ENCODE measurements around the gene UNC45B.

Gene UNC45B

GRCh38 chr17:35152421-35153140 is 5.0 kb downstream of the UNC45B start:
- no peaks in the 10 kb centered on the region for H3K4me1 ChIP-seq (ENCODE audit: control extremely low read depth in 1 of 4, control insufficient read depth in 4 of 4, insufficient read depth in 4 of 4, low read length in 3 of 4)
- ChIA-PET POLR2A (no interaction called here), CTCF (no interaction called here)
- H3K27me3 ChIP-seq (replicated peaks in 2 of 5; ENCODE audit: control insufficient read depth in 4 of 5, insufficient read depth in 5 of 5, low read length in 4 of 5) = peaks cover 0 to 2% (median 0%) of the 10 kb centered on the region in 5 experiments
- H3K9me3 ChIP-seq (ENCODE audit: control extremely low read depth in 1 of 5, control insufficient read depth in 4 of 5, insufficient read depth in 2 of 5, low read depth in 1 of 5, low read length in 4 of 5) = no peaks in the 10 kb centered on the region
- 96% methylated on average over 5 of the region's 13 CpGs for WGBS (ENCODE audit: insufficient coverage)
- no peak for DNase-seq
- no peak overlapping the region for H3K4me3 ChIP-seq (ENCODE audit: control insufficient read depth in 1 of 7, extremely low read depth in 1 of 7, insufficient read depth in 4 of 7, low read depth in 2 of 7, low read length in 6 of 7)
- no peaks in the 10 kb centered on the region for H3K36me3 ChIP-seq (ENCODE audit: control insufficient read depth in 4 of 4, insufficient read depth in 4 of 4, low read length in 3 of 4)
- no peak overlapping the region for H3K27ac ChIP-seq (ENCODE audit: insufficient read depth in 1 of 2, low read depth in 1 of 2, low read length in 2 of 2, poor library complexity in 1 of 2, severe bottlenecking in 2 of 2)

- WGBS (ENCODE audit: insufficient coverage) = over 99% methylated on average over 13 of the region's 13 CpGs
These were observed 6.9 kb downstream of the UNC45B start for GRCh38 chr17:35154196-35155165.

GRCh38 chr17:35155246-35155645 is 7.6 kb downstream of the UNC45B start:
- no peaks in the 10 kb centered on the region for H3K9me3 ChIP-seq (ENCODE audit: control extremely low read depth in 1 of 5, control insufficient read depth in 4 of 5, insufficient read depth in 2 of 5, low read depth in 1 of 5, low read length in 4 of 5)
- 100% methylated on average over 2 of the region's 7 CpGs for WGBS (ENCODE audit: insufficient coverage)
- no peaks in the 10 kb centered on the region for H3K36me3 ChIP-seq (ENCODE audit: control insufficient read depth in 4 of 4, insufficient read depth in 4 of 4, low read length in 3 of 4)
- H3K4me1 ChIP-seq (ENCODE audit: control extremely low read depth in 1 of 4, control insufficient read depth in 4 of 4, insufficient read depth in 4 of 4, low read length in 3 of 4) = no peaks in the 10 kb centered on the region
- no peak overlapping the region for H3K4me3 ChIP-seq (ENCODE audit: control insufficient read depth in 1 of 7, extremely low read depth in 1 of 7, insufficient read depth in 4 of 7, low read depth in 2 of 7, low read length in 6 of 7)
- ChIA-PET CTCF (interaction anchor here (0.8 to 1.1 kb wide), 2 partner anchors 12 kb away, joined by 3 read pairs; no protein-coding TSS in a partner anchor), POLR2A (no interaction called here)
- no peak for DNase-seq
- H3K27me3 ChIP-seq (replicated peaks in 2 of 5; ENCODE audit: control insufficient read depth in 4 of 5, insufficient read depth in 5 of 5, low read length in 4 of 5) = peaks cover 0 to 2% (median 0%) of the 10 kb centered on the region in 5 experiments
- no peak overlapping the region for H3K27ac ChIP-seq (ENCODE audit: insufficient read depth in 1 of 2, low read depth in 1 of 2, low read length in 2 of 2, poor library complexity in 1 of 2, severe bottlenecking in 2 of 2)

More at GRCh38 chr17:35154196-35155165, 6.9 kb downstream of the UNC45B start:
- ChIA-PET POLR2A (no interaction called here), CTCF (interaction anchor here (0.8 to 1.1 kb wide), 3 partner anchors 8 to 13 kb away, joined by 3 read pairs; no protein-coding TSS in a partner anchor)
- no peaks in the 10 kb centered on the region for H3K4me1 ChIP-seq (ENCODE audit: control extremely low read depth in 1 of 4, control insufficient read depth in 4 of 4, insufficient read depth in 4 of 4, low read length in 3 of 4)
- H3K9me3 ChIP-seq (ENCODE audit: control extremely low read depth in 1 of 5, control insufficient read depth in 4 of 5, insufficient read depth in 2 of 5, low read depth in 1 of 5, low read length in 4 of 5) = no peaks in the 10 kb centered on the region
- no peak overlapping the region for H3K27ac ChIP-seq (ENCODE audit: insufficient read depth in 1 of 2, low read depth in 1 of 2, low read length in 2 of 2, poor library complexity in 1 of 2, severe bottlenecking in 2 of 2)
- H3K27me3 ChIP-seq (replicated peaks in 2 of 5; ENCODE audit: control insufficient read depth in 4 of 5, insufficient read depth in 5 of 5, low read length in 4 of 5) = peaks cover 0 to 2% (median 0%) of the 10 kb centered on the region in 5 experiments
- no peaks in the 10 kb centered on the region for H3K36me3 ChIP-seq (ENCODE audit: control insufficient read depth in 4 of 4, insufficient read depth in 4 of 4, low read length in 3 of 4)
- no peak overlapping the region for H3K4me3 ChIP-seq (ENCODE audit: control insufficient read depth in 1 of 7, extremely low read depth in 1 of 7, insufficient read depth in 4 of 7, low read depth in 2 of 7, low read length in 6 of 7)
- no peak for DNase-seq

GRCh38 chr17:35159940-35160339 is 12.3 kb downstream of the UNC45B start:
- CTCF ChIA-PET = interaction anchor here (0.8 to 0.9 kb wide), 2 partner anchors 15 to 375 kb away, joined by 3 read pairs; no protein-coding TSS in a partner anchor
- Histone ChIP-seq H3K4me3 (ENCODE audit: control insufficient read depth in 1 of 7, extremely low read depth in 1 of 7, insufficient read depth in 4 of 7, low read depth in 2 of 7, low read length in 6 of 7) (no peak overlapping the region), H3K9me3 (ENCODE audit: control extremely low read depth in 1 of 5, control insufficient read depth in 4 of 5, insufficient read depth in 2 of 5, low read depth in 1 of 5, low read length in 4 of 5) (no peaks in the 10 kb centered on the region), H3K27ac (ENCODE audit: insufficient read depth in 1 of 2, low read depth in 1 of 2, low read length in 2 of 2, poor library complexity in 1 of 2, severe bottlenecking in 2 of 2) (no peak overlapping the region), H3K27me3 (replicated peaks in 2 of 5; ENCODE audit: control insufficient read depth in 4 of 5, insufficient read depth in 5 of 5, low read length in 4 of 5) (no peaks in the 10 kb centered on the region), H3K4me1 (ENCODE audit: control extremely low read depth in 1 of 4, control insufficient read depth in 4 of 4, insufficient read depth in 4 of 4, low read length in 3 of 4) (peaks cover 0 to 19% (median 13%) of the 10 kb centered on the region in 4 experiments), H3K36me3 (ENCODE audit: control insufficient read depth in 4 of 4, insufficient read depth in 4 of 4, low read length in 3 of 4) (no peaks in the 10 kb centered on the region)
- no peak for DNase-seq
- POLR2A ChIA-PET = no interaction called here
- 81% methylated on average over 2 of the region's 2 CpGs for WGBS (ENCODE audit: insufficient coverage)

GRCh38 chr17:35160354-35161201 is 13.0 kb downstream of the UNC45B start:
- peaks cover 0 to 19% (median 13%) of the 10 kb centered on the region in 4 experiments for H3K4me1 ChIP-seq (ENCODE audit: control extremely low read depth in 1 of 4, control insufficient read depth in 4 of 4, insufficient read depth in 4 of 4, low read length in 3 of 4)
- H3K4me3 ChIP-seq (ENCODE audit: control insufficient read depth in 1 of 7, extremely low read depth in 1 of 7, insufficient read depth in 4 of 7, low read depth in 2 of 7, low read length in 6 of 7) = no peak overlapping the region
- CTCF ChIA-PET = interaction anchor here (0.8 to 1.3 kb wide), 3 partner anchors 14 to 374 kb away, joined by 3 read pairs; no protein-coding TSS in a partner anchor
- H3K36me3 ChIP-seq (ENCODE audit: control insufficient read depth in 4 of 4, insufficient read depth in 4 of 4, low read length in 3 of 4) = no peaks in the 10 kb centered on the region
- 85% methylated on average over 7 of the region's 13 CpGs for WGBS (ENCODE audit: insufficient coverage)
- no peak overlapping the region for H3K27ac ChIP-seq (ENCODE audit: insufficient read depth in 1 of 2, low read depth in 1 of 2, low read length in 2 of 2, poor library complexity in 1 of 2, severe bottlenecking in 2 of 2)
- no peaks in the 10 kb centered on the region for H3K9me3 ChIP-seq (ENCODE audit: control extremely low read depth in 1 of 5, control insufficient read depth in 4 of 5, insufficient read depth in 2 of 5, low read depth in 1 of 5, low read length in 4 of 5)
- POLR2A ChIA-PET = no interaction called here
- DNase-seq = no peak
- no peaks in the 10 kb centered on the region for H3K27me3 ChIP-seq (replicated peaks in 2 of 5; ENCODE audit: control insufficient read depth in 4 of 5, insufficient read depth in 5 of 5, low read length in 4 of 5)

- 6% methylated on average over 2 of the region's 3 CpGs for WGBS (ENCODE audit: insufficient coverage)
- no peaks in the 10 kb centered on the region for H3K27me3 ChIP-seq (replicated peaks in 2 of 5; ENCODE audit: control insufficient read depth in 4 of 5, insufficient read depth in 5 of 5, low read length in 4 of 5)
- ChIA-PET CTCF (interaction anchor here (1.3 kb wide), 1 partner anchor 15 kb away, joined by 3 read pairs; no protein-coding TSS in a partner anchor), POLR2A (no interaction called here)
- no peaks in the 10 kb centered on the region for H3K9me3 ChIP-seq (ENCODE audit: control extremely low read depth in 1 of 5, control insufficient read depth in 4 of 5, insufficient read depth in 2 of 5, low read depth in 1 of 5, low read length in 4 of 5)
- no peak overlapping the region for H3K4me3 ChIP-seq (ENCODE audit: control insufficient read depth in 1 of 7, extremely low read depth in 1 of 7, insufficient read depth in 4 of 7, low read depth in 2 of 7, low read length in 6 of 7)
- peaks cover 0 to 19% (median 13%) of the 10 kb centered on the region in 4 experiments for H3K4me1 ChIP-seq (ENCODE audit: control extremely low read depth in 1 of 4, control insufficient read depth in 4 of 4, insufficient read depth in 4 of 4, low read length in 3 of 4)
- H3K36me3 ChIP-seq (ENCODE audit: control insufficient read depth in 4 of 4, insufficient read depth in 4 of 4, low read length in 3 of 4) = no peaks in the 10 kb centered on the region
- peak in 2 of 3 donors; percentile 41 to 53 for DNase-seq
- H3K27ac ChIP-seq (ENCODE audit: insufficient read depth in 1 of 2, low read depth in 1 of 2, low read length in 2 of 2, poor library complexity in 1 of 2, severe bottlenecking in 2 of 2) = no peak overlapping the region
These were observed 13.7 kb downstream of the UNC45B start for GRCh38 chr17:35161281-35161761.

Measured in common myeloid progenitor, CD34-positive (primary cell).